PC-3 (cell line): ENCODE measurements around the gene RRM1. TPM values are rescaled to one million over a fixed set of nuclear protein-coding genes. Genes with fewer than 3 reads are reported as not detected.

Experiments used
- ATAC-seq: fragments of 200-7000 bp; cut with Tn5 transposase; 2 replicates; pipeline ENCODE4 v1.9.1; 2020; ENCODE audit warnings: mild to moderate bottlenecking, moderate library complexity
- BruUV-seq: library from RNA; stranded (reverse); fragments of 400-500 nt; replicated peaks from 2 replicates; lab custom pipeline; 2021; lab: Mats Ljungman, UMichigan
- CTCF ChIA-PET: fragments of 300-600 bp; sonication (Branson Sonifier 250); formaldehyde crosslinking; loops from one replicate; lab custom pipeline; 2022; ENCODE audit warnings: antibody characterized with exemption; lab: Charles Lee
- POLR2A ChIA-PET: fragments of 300-600 bp; sonication (Branson Sonifier 250); formaldehyde crosslinking; loops from one replicate; lab custom pipeline; 2022; ENCODE audit warnings: antibody characterized with exemption; ENCODE audit not compliant: unreplicated experiment; lab: Charles Lee
- DNase-seq: peaks from one replicate; pipeline ENCODE4 v3.0.0-alpha.2; 2015
- H2AFZ ChIP-seq: fragments of 300-600 bp; sonication (generic); 2 replicates; pipeline ENCODE4 v1.6.0; 2016; ENCODE audit warnings: antibody characterized with exemption, low read length
- H3F3A ChIP-seq: fragments of 300-600 bp; sonication (generic); one replicate; pipeline ENCODE4 v1.6.0; 2017; ENCODE audit warnings: antibody characterized with exemption, low read length, control low read depth, mild to moderate bottlenecking; ENCODE audit not compliant: unreplicated experiment
- H3K27ac ChIP-seq: fragments of 300-600 bp; sonication (generic); 2 replicates; pipeline ENCODE4 v1.5.1; 2016; ENCODE audit warnings: mild to moderate bottlenecking, low read length
- H3K27me3 ChIP-seq: fragments of 300-600 bp; sonication (generic); 2 replicates; pipeline ENCODE4 v1.6.1; 2016; ENCODE audit warnings: low read length, mixed read lengths
- H3K36me3 ChIP-seq: fragments of 300-600 bp; sonication (generic); 2 replicates; pipeline ENCODE4 v1.6.1; 2016; ENCODE audit warnings: low read depth, mixed run types, low read length, mixed read lengths
- H3K4me1 ChIP-seq: fragments of 300-600 bp; sonication (generic); 2 replicates; pipeline ENCODE4 v1.5.1; 2016; ENCODE audit warnings: low read length; ENCODE audit not compliant: insufficient read depth
- H3K4me2 ChIP-seq: fragments of 300-600 bp; sonication (generic); 2 replicates; pipeline ENCODE4 v1.6.0; 2016; ENCODE audit warnings: low read length
- H3K4me3 ChIP-seq: fragments of 300-600 bp; sonication (generic); 2 replicates; pipeline ENCODE4 v1.5.1; 2016; ENCODE audit warnings: mild to moderate bottlenecking, low read length, mixed read lengths
- H3K79me2 ChIP-seq: fragments of 300-600 bp; sonication (generic); 2 replicates; pipeline ENCODE4 v1.6.1; 2017; ENCODE audit warnings: low read length, mixed read lengths
- H3K9ac ChIP-seq: fragments of 300-600 bp; sonication (generic); 2 replicates; pipeline ENCODE4 v1.6.0; 2016; ENCODE audit warnings: mild to moderate bottlenecking, low read length
- H3K9me2 ChIP-seq: fragments of 300-600 bp; sonication (generic); replicated peaks from 2 replicates; pipeline ENCODE4 v1.6.1; 2016; ENCODE audit warnings: mixed run types, low read length, mixed read lengths
- H3K9me3 ChIP-seq: fragments of 300-600 bp; sonication (generic); 2 replicates; pipeline ENCODE4 v1.6.1; 2016; ENCODE audit warnings: low read length, mixed read lengths
- H4K20me1 ChIP-seq: fragments of 300-600 bp; sonication (generic); 2 replicates; pipeline ENCODE4 v1.6.1; 2016; ENCODE audit warnings: low read length, mixed read lengths
- CTCF ChIP-seq: fragments of 300-600 bp; sonication (generic); conservative IDR thresholded peaks from 2 replicates; pipeline ENCODE4 v1.5.1; 2017; ENCODE audit warnings: antibody characterized with exemption, low read depth, mild to moderate bottlenecking, low read length
- EZH2 ChIP-seq: fragments of 300-600 bp; sonication (generic); IDR thresholded peaks from one replicate; pipeline ENCODE4 v1.6.1; 2017; ENCODE audit warnings: antibody characterized with exemption, mild to moderate bottlenecking, low read length; ENCODE audit not compliant: unreplicated experiment
- EZH2phosphoT487 ChIP-seq: fragments of 300-600 bp; sonication (generic); IDR thresholded peaks from 2 replicates; pipeline ENCODE4 v1.6.1; 2018; ENCODE audit warnings: mild to moderate bottlenecking, antibody characterized with exemption, low read length, borderline replicate concordance
- intact Hi-C: fragments of 100-400 bp; cut with micrococcal nuclease; formaldehyde crosslinking; loops from 2 replicates; pipeline ENCODE4 v1.9.0; 2023
- total RNA-seq: library from RNA; depleted of rRNA; stranded (reverse); fragments of >200 nt; gene quantifications from 2 replicates; pipeline ENCODE4 v1.2.3, GENCODE V29; 2014

The RRM1 gene
- total RNA-seq, 1 experiment from 2014 or later, result 106 TPM

- H4K20me1 ChIP-seq, result no peaks in the 10 kb centered on the region
- H3K9me3 ChIP-seq, result no peaks in the 10 kb centered on the region
- intact Hi-C loops, result loop anchor here (10.0 kb wide), 1 partner anchor 119 kb away; no protein-coding TSS in a partner anchor
- no peak overlapping the region for H3K9ac ChIP-seq
- ChIA-PET CTCF (interaction anchor here (0.6 kb wide), 1 partner anchor 233 kb away, joined by 3 read pairs; no protein-coding TSS in a partner anchor), POLR2A (no interaction called here)
- no peak for TF ChIP-seq EZH2phosphoT487
- no peak for TF ChIP-seq CTCF
- TF ChIP-seq EZH2, result no peak
- no peak overlapping the region for H3K4me2 ChIP-seq
- no peaks in the 10 kb centered on the region for H3K36me3 ChIP-seq
- no peak overlapping the region for H3K27ac ChIP-seq
- no peak for DNase-seq
- H3K27me3 ChIP-seq, result no peaks in the 10 kb centered on the region
- no peaks in the 10 kb centered on the region for H3K4me1 ChIP-seq
- H3K9me2 ChIP-seq, result no peaks in the 10 kb centered on the region
- ATAC-seq, result no peak
- no peak overlapping the region for H3K4me3 ChIP-seq
- no TSS peak for BruUV-seq
- no peaks in the 10 kb centered on the region for H3F3A ChIP-seq
- no peaks in the 10 kb centered on the region for H3K79me2 ChIP-seq
- no peak overlapping the region for H2AFZ ChIP-seq
Measured at GRCh38 chr11:4074266-4074665, 20.3 kb upstream of the RRM1 start.

DNA sequence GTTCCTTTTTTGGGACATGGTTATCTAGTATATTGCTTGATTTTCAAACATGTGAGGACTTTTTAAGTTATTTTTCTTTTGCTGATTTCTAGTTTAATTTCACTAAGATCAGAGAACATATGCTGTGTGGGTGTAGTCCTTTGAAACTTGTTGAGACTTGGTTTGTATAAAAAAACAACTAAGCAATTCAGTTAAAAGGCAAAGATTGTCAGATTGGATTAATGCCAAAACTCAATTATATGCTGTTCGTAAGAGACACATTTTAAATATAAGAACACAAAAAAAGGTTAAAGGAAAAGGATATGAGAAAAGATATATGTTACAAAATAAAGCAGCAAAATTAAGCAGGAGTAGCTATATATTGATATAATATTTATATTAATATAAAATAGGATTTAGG is 17.8 kb upstream of the RRM1 start:
- Histone ChIP-seq H3K4me3 (no peak overlapping the region), H3F3A (no peaks in the 10 kb centered on the region), H2AFZ (no peak overlapping the region), H3K79me2 (no peaks in the 10 kb centered on the region), H3K9me2 (no peaks in the 10 kb centered on the region), H3K4me1 (no peaks in the 10 kb centered on the region), H3K27me3 (no peaks in the 10 kb centered on the region), H3K9me3 (no peaks in the 10 kb centered on the region), H3K36me3 (no peaks in the 10 kb centered on the region), H4K20me1 (no peaks in the 10 kb centered on the region), H3K4me2 (no peak overlapping the region), H3K9ac (no peak overlapping the region), H3K27ac (no peak overlapping the region)
- CTCF ChIA-PET, result no interaction called here
- no peak for DNase-seq
- POLR2A ChIA-PET, result no interaction called here
- BruUV-seq, result no TSS peak
- no peak for ATAC-seq
- intact Hi-C loops, result loop anchor here (10.0 kb wide), 1 partner anchor 122 kb away; no protein-coding TSS in a partner anchor
- TF ChIP-seq EZH2phosphoT487, result no peak
- no peak for TF ChIP-seq CTCF
- no peak for TF ChIP-seq EZH2

DNA sequence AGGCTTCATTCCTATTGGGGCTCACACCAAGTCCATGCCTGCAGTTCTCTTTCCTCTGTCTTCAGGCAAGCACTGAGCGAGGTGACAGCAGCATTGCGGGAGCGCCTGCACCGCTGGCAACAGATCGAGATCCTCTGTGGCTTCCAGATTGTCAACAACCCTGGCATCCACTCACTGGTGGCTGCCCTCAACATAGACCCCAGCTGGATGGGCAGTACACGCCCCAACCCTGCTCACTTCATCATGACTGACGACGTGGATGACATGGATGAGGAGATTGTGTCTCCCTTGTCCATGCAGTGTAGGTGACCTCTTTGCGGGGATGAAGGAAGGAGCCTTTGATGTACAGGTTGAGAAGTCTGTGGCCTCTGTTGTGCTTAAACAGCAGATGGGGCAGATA is 11.4 kb upstream of the RRM1 start:
- no peaks in the 10 kb centered on the region for H3K4me1 ChIP-seq
- BruUV-seq, result no TSS peak
- H3K79me2 ChIP-seq, result no peaks in the 10 kb centered on the region
- no peak overlapping the region for H3K4me2 ChIP-seq
- no peak for DNase-seq
- CTCF ChIA-PET, result no interaction called here
- H2AFZ ChIP-seq, result no peak overlapping the region
- H3K9me3 ChIP-seq, result no peaks in the 10 kb centered on the region
- H3K36me3 ChIP-seq, result 0 out of 2 replicates have a peak, but pooled peaks cover 3% of the 10 kb centered on the region
- H3K9me2 ChIP-seq, result no peaks in the 10 kb centered on the region
- no peak for ATAC-seq
- intact Hi-C loops, result no loop called here
- no peak overlapping the region for H3K9ac ChIP-seq
- H3K4me3 ChIP-seq, result no peak overlapping the region
- TF ChIP-seq EZH2phosphoT487, result no peak
- TF ChIP-seq CTCF, result no peak
- no peak for TF ChIP-seq EZH2
- POLR2A ChIA-PET, result no interaction called here
- no peaks in the 10 kb centered on the region for H3F3A ChIP-seq
- H3K27ac ChIP-seq, result no peak overlapping the region
- H3K27me3 ChIP-seq, result no peaks in the 10 kb centered on the region
- H4K20me1 ChIP-seq, result no peaks in the 10 kb centered on the region
